Astrocyte of the cerebellum (primary cell): ENCODE measurements around the gene DESI1.
A peak's percentile ranks its signal among the peaks of the same experiment; 100 is the strongest.
"Not testable (repeated sequence)": the region's sequence is repeated elsewhere in the genome, so short reads cannot be mapped to it uniquely, and the experiment has no call there.

ENCODE experiments used
- DNase-seq: peaks from one replicate; pipeline ENCODE4 v3.0.0-alpha.2; 2011; ENCODE audit warnings: low read depth
- H3K4me3 ChIP-seq: 2 replicates; pipeline ENCODE4 v1.5.1; 2011; ENCODE audit warnings: mild to moderate bottlenecking, low read depth, low read length, moderate library complexity
- in situ Hi-C: cut with HindIII; loops from 2 replicates; pipeline ENCODE4 v1.10.0; 2017; ENCODE audit warnings: low sequenced_read_pairs
- TF ChIP-seq, protein P1 (sequence below): IDR thresholded peaks from 2 replicates; pipeline ENCODE4 v1.5.1; 2012; ENCODE audit warnings: low read length, low read depth, moderate library complexity, mild to moderate bottlenecking; ENCODE audit errors: missing control alignments

DESI1 gene

DNA sequence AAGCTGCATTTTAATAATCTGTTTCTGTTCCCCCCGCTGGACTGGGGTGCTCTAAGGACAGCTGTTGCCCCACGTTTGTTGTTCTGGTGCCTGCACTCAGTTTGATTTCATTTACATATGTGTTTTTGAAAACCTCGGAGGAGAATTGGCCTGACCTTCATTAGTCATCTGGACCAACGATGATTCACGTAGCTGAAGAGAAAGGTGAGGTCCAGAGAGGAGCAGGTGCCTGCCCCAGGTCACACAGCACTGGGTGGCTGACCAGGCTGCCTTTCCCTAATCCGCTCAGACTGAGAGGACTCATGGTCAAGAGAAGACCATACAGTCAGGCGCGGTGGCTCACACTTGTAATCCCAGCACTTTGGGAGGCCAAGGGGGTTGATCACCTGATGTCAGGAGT is 56.3 kb downstream of the DESI1 start:
- no peak for DNase-seq
- no peak overlapping the region for H3K4me3 ChIP-seq
- TF ChIP-seq, protein P1, sequence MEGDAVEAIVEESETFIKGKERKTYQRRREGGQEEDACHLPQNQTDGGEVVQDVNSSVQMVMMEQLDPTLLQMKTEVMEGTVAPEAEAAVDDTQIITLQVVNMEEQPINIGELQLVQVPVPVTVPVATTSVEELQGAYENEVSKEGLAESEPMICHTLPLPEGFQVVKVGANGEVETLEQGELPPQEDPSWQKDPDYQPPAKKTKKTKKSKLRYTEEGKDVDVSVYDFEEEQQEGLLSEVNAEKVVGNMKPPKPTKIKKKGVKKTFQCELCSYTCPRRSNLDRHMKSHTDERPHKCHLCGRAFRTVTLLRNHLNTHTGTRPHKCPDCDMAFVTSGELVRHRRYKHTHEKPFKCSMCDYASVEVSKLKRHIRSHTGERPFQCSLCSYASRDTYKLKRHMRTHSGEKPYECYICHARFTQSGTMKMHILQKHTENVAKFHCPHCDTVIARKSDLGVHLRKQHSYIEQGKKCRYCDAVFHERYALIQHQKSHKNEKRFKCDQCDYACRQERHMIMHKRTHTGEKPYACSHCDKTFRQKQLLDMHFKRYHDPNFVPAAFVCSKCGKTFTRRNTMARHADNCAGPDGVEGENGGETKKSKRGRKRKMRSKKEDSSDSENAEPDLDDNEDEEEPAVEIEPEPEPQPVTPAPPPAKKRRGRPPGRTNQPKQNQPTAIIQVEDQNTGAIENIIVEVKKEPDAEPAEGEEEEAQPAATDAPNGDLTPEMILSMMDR, result no peak
- in situ Hi-C loops, result loop anchor here (5.0 kb wide), 1 partner anchor 38 kb away; no protein-coding TSS in a partner anchor

DNA sequence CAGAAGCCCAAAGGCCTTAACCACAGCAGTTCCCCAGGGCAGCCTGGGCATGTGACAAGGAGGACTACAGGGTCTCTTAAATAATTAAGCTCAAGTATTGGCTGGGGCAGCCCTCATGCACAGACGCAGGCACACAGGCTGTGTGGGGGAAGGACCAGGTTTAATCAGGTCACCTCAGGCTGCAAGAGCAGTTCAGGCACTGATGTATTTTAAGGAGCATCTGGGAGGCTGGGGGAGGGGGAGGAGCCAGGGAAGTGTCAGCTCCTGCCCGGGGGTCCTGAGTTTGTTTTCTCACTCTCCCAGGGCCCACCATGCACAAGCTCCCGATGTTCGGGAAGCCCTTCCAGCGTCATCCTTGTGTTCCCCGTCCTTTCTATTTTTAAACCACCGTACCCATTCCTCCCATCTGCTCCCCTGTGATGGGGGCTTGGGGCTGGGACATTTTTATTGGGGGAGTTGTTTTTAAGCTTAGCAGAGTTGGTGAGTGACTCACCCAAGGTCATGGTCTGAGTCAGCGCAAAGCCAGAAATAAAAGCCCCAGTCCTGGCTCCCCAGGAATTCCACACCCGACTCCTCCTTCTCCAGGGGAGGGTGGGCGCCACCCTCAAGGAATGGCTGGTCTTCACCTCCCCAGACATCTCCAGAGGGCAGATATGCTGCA is 57.7 kb downstream of the DESI1 start:
- peak overlapping the region; percentile 12 for H3K4me3 ChIP-seq
- in situ Hi-C loops, result loop anchor here (5.0 kb wide), 1 partner anchor 39 kb away; no protein-coding TSS in a partner anchor
- TF ChIP-seq, protein P1, result no peak
- no peak for DNase-seq

DNA sequence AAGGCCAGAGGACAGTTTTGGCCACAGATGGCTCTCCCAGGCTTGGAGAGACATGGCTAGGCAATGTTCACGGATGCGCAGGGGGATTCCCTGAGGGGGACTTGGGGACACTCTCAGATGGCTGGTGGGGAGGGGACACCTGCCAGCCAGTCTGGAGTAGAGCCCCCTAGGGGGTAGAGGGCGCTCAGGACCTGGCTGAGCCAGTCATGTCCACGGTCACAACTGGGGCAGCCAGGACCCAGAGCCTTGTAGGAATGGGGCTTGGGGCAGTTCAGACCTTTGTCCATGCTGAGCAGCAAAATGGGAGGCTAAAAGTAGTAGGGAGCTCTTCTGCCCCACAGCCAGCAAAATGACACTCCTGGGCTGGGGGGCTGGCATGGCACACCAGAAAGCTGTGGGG is 58.4 kb downstream of the DESI1 start:
- DNase-seq, result no peak
- TF ChIP-seq, protein P1, result peak; percentile 3
- H3K4me3 ChIP-seq, result peak overlapping the region; percentile 46
- in situ Hi-C loops, result loop anchor here (5.0 kb wide), 1 partner anchor 40 kb away; no protein-coding TSS in a partner anchor

DNA sequence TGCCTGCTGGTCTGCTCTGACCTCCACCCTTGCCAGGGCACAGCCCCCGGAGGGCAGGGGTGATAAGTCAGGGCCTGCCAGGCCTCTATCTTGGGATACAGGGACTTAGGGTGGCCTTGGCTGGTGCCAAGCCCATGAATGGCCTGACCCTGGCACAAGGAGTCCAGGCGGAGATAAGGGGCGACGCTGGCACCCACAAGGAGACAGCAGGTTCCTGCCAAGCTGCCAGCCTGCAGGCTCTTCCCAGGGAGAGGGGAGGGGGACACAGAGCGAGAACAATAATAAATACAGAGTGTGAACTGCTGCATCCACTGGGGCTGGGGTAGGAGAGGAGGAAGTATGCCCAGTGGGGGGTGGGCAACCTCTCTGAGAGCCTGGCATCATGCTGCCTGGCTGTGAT is 59.1 kb downstream of the DESI1 start:
- H3K4me3 ChIP-seq, result peak overlapping the region; percentile 46
- TF ChIP-seq, protein P1, result no peak
- in situ Hi-C loops, result loop anchor here (5.0 kb wide), 1 partner anchor 41 kb away; no protein-coding TSS in a partner anchor
- DNase-seq, result no peak

DNA sequence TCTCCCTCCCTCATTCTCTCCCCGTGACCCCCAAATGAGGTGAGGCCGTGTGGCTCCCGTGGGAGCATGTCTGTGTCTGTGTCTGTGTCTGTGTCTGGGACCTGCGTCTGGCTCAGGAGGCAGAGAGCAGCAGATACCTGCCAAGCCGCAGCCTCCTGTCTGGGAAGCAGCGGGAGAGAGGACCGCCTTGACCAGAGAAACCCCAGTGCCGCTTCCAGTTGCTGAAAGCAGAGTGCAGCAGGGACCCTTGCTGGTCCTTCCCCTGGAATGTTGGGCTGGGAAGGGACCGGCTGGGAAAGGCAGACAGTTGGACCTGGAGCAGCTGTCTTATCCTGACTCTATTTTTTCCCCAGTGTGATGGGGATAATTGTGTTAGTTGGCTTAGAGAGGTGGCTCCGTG is 59.5 kb downstream of the DESI1 start:
- TF ChIP-seq, protein P1, result no peak
- no peak for DNase-seq
- H3K4me3 ChIP-seq, result peak overlapping the region; percentile 46
- in situ Hi-C loops, result loop anchor here (5.0 kb wide), 1 partner anchor 41 kb away; no protein-coding TSS in a partner anchor

DNA sequence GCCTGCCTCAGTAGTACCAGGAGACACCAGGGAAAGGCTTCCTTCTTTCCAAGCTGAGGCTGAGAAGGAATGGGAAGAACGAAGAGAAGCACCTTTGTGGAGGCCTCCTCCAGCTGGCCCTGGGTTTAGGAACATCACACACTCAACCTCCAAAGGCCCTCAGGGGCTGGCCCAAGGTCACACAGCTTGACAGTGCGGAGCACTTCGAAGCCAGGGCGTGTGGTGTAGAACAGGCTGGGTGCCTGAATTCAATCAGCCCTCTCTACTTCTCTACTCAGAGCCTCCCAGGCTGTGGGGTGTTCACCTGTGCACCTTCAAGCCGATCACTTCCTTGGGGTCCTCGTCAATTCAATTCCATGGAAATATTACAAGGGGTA is 60.8 kb downstream of the DESI1 start:
- peak overlapping the region; percentile 10 for H3K4me3 ChIP-seq
- no peak for DNase-seq
- TF ChIP-seq, protein P1, result no peak
- in situ Hi-C loops, result loop anchor here (5.0 kb wide), 1 partner anchor 42 kb away; no protein-coding TSS in a partner anchor

DNA sequence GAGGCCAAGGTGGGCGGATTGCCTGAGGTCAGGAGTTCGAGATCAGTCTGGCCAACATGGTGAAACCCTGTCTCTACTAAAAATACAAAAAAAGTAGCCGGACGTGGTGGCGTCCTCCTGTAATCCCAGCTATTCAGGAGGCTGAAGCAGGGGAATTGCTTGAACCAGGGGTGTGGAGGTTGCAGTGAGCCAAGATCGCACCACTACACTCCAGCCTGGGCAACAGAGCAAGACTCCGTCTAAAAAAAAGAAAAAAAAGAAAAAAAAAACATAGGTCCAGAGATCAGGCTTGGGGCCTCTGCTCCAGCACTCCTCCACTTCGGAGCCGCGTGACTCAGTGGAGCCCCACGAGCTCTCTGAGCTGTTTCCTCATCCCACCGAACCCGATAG is 62.6 kb downstream of the DESI1 start:
- in situ Hi-C loops, DNase-seq, H3K4me3 ChIP-seq: not testable (repeated sequence)
